Esophagus (tissue), 2 donors: Measurements from ENCODE around the gene ELAPOR2. TPM values are rescaled to one million over a fixed set of nuclear protein-coding genes. Genes with fewer than 3 reads are reported as not detected.

ENCODE experiments used
- H3K27ac ChIP-seq, 2 donors: one replicate each; pipeline ENCODE4 v1.5.1; 2013; ENCODE audit warnings: low read depth in 2 of 2, mild to moderate bottlenecking in 2 of 2, inconsistent platforms in 1 of 2, low read length in 1 of 2, moderate library complexity in 1 of 2
- H3K27me3 ChIP-seq, 2 donors: one replicate each; pipeline ENCODE4 v1.6.1; 2013; ENCODE audit warnings: low read length in 2 of 2, control low read depth in 1 of 2, mild to moderate bottlenecking in 1 of 2; ENCODE audit not compliant: insufficient read depth in 2 of 2, control insufficient read depth in 1 of 2
- H3K36me3 ChIP-seq, 2 donors: one replicate each; pipeline ENCODE4 v1.6.1; 2013; ENCODE audit warnings: low read length in 1 of 2; ENCODE audit not compliant: control insufficient read depth in 2 of 2, insufficient read depth in 2 of 2
- H3K4me1 ChIP-seq, 2 donors: one replicate each; pipeline ENCODE4 v1.6.1; 2013; ENCODE audit warnings: low read length in 1 of 2; ENCODE audit not compliant: control insufficient read depth in 2 of 2, insufficient read depth in 2 of 2
- H3K4me3 ChIP-seq, 2 donors: one replicate each; pipeline ENCODE4 v1.5.1; 2013; ENCODE audit warnings: low read length in 2 of 2, mild to moderate bottlenecking in 2 of 2, low read depth in 1 of 2, moderate library complexity in 1 of 2
- H3K9me3 ChIP-seq, 2 donors: one replicate each; pipeline ENCODE4 v1.6.1; 2013; ENCODE audit warnings: mild to moderate bottlenecking in 2 of 2, low read depth in 1 of 2, low read length in 1 of 2, moderate library complexity in 1 of 2; ENCODE audit not compliant: control insufficient read depth in 2 of 2, insufficient read depth in 1 of 2
- WGBS, 2 donors: extraction: QIAGEN DNeasy Blood & Tissue Kit; methylation state at CpG; one replicate each; pipeline ENCODE4 v1.1.7; 2013; 5-methylcytosine and 5-hydroxymethylcytosine counted together
- polyA plus RNA-seq, 2 donors: library from polyadenylated mRNA; stranded (reverse); fragments of 200-250 nt; gene quantifications; one replicate each; pipeline ENCODE4 v1.2.3, GENCODE V29; 2013
- donor health status: healthy with polysubstance abuse.
- donor health status: Bipolar disorder and iron deficiency.

ELAPOR2 gene
- polyA plus RNA-seq, 2 donors, result 0.86 to 1.8 TPM

DNA sequence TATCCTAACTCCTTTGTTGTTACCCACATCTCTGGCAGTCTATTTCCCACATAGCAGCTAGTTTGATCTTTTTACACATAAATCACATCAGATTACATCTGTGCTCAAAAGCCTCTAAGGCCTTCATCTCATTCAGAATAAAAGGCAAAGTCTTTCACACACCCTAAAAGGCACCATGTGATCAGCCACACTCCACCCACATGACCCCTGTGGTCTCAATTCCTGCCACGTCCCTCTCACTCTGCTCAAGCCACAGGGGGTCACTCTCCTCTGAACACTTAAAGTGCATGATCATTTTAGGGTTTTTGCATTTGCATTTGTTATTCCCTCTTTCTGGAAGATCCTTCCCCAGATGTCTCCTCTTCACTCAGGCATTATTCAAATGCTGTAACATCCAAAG lies 30.8 kb downstream of the ELAPOR2 start:
- Histone ChIP-seq H3K36me3 (no peaks in the 10 kb centered on the region), H3K9me3 (no peaks in the 10 kb centered on the region), H3K27ac (no peak overlapping the region), H3K4me1 (no peaks in the 10 kb centered on the region), H3K27me3 (no peaks in the 10 kb centered on the region), H3K4me3 (no peak overlapping the region)
- 49 to 55% methylated on average over 1 of the region's 1 CpG for WGBS, 2 donors

DNA sequence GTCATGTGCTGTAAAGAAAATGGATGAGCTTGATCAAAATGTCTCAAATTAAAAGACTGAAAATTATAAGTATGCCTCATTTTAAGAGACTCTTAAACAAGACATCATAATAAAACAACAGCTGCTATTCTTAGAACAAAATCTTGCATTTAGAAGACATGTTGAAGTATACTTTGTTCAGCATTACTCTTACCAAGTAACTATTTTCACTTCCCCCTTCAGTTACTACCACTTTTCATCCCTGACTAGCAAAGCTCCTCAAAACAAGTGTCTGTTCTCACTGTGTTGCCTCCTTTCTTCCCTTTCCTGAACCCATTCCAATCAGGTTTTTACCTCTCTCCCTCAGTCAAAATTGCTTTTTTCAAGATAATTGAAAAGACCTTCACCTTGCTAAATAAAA lies 31.6 kb downstream of the ELAPOR2 start:
- Histone ChIP-seq H3K4me1 (no peaks in the 10 kb centered on the region), H3K36me3 (no peaks in the 10 kb centered on the region), H3K27me3 (no peaks in the 10 kb centered on the region), H3K27ac (no peak overlapping the region), H3K9me3 (no peaks in the 10 kb centered on the region), H3K4me3 (no peak overlapping the region)

DNA sequence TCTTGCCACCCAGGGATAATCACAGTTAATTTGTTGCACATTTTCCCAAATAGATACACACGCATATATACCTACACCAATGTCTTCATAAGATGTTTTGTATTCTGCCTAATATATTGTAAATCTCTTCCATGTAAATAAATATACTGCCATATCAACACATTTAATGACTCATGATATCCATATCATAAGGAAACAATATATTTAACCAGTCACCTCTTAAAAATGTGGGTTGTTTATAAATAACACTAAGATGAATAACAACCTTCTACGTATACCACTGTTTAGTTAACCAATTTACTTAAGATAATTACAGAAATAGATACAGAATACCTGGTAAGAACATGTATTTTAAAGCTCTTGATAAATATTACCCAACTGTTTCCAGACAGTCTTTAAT lies 38.2 kb downstream of the ELAPOR2 start:
- H3K4me1 ChIP-seq, result no peaks in the 10 kb centered on the region
- H3K4me3 ChIP-seq, result no peak overlapping the region
- H3K36me3 ChIP-seq, result no peaks in the 10 kb centered on the region
- H3K27ac ChIP-seq, result no peak overlapping the region
- no peaks in the 10 kb centered on the region for H3K9me3 ChIP-seq
- 76 to 83% methylated on average over 2 of the region's 2 CpGs for WGBS, 2 donors
- no peaks in the 10 kb centered on the region for H3K27me3 ChIP-seq

DNA sequence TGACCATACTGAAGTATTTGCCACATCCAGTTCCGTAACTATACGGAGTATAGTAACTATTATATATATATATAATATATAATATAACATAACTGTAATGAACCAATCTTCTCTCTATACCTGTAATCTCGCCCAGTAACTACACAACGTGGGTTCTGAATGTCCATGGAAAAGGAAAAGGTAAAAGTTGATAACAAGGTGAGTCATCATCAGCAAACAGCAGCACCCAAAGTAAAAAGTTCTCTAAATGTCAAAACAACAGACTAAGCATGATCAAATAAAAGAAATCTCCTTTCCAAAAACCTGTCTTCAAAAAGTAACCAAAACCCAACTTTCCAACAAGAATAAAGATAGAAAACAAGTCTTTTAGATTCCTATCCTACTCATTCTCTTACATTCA lies 42.8 kb downstream of the ELAPOR2 start:
- no peaks in the 10 kb centered on the region for H3K27me3 ChIP-seq
- H3K27ac ChIP-seq, result no peak overlapping the region
- no peak overlapping the region for H3K4me3 ChIP-seq
- 72 to 81% methylated on average over 4 of the region's 4 CpGs for WGBS, 2 donors
- no peaks in the 10 kb centered on the region for H3K4me1 ChIP-seq
- H3K36me3 ChIP-seq, result no peaks in the 10 kb centered on the region
- no peaks in the 10 kb centered on the region for H3K9me3 ChIP-seq

DNA sequence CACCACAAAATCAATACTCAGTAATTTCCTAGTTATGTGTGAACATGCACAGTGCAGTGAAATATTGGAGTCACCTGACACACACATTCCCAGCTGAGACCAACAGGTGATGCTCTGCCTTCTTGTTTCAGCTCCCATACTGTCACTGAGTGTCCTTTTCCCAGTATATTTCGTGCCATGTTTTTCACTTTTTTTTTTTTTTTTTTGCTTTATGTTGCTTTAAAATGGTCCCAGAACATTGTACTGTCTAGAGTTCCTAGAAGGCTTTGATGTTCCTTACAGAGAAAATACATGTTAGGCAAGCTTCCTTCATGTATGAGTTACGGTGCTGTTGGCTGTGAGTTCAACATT lies 45.6 kb downstream of the ELAPOR2 start:
- WGBS, 2 donors, result 74 to 78% methylated on average over 2 of the region's 2 CpGs
- Histone ChIP-seq H3K27me3 (no peaks in the 10 kb centered on the region), H3K4me1 (no peaks in the 10 kb centered on the region), H3K27ac (no peak overlapping the region), H3K9me3 (no peaks in the 10 kb centered on the region), H3K4me3 (no peak overlapping the region), H3K36me3 (no peaks in the 10 kb centered on the region)

DNA sequence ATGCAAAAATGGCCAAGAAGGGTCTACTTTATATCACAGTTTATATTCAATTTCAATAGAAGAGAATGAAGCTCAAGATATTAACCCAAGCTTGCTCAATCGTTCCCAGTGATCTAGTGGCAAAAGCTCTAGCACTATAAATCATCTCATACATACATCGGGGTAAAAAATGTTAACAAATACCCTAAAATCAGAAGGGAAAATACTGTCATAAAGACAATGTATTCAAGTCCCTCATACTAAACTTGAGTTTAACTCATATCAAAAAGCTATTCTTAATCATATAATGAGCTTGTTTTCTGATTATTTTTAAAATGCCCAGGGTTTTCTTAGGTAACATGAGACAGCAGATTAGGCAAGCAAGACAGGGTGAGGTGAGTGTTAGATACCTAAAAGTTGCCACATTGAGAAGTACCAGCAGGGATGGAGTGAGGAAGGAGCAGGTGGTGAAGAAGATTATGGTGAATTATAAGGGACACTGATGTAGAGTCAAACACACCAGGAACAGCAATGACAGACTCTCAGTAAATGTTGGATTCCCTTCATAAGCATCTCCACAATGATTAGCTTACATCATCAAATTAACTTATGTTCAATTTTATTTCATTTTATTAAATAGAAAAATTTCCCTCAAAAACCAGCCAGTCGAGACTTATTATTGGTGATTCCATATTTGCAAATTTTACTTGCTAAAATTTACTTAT lies 46.2 kb downstream of the ELAPOR2 start:
- H3K4me3 ChIP-seq, result no peak overlapping the region
- no peaks in the 10 kb centered on the region for H3K9me3 ChIP-seq
- H3K4me1 ChIP-seq, result no peaks in the 10 kb centered on the region
- 77 to 79% methylated on average over 3 of the region's 3 CpGs for WGBS, 2 donors
- no peaks in the 10 kb centered on the region for H3K36me3 ChIP-seq
- no peak overlapping the region for H3K27ac ChIP-seq
- no peaks in the 10 kb centered on the region for H3K27me3 ChIP-seq

Other genes starting within 250 kb of the ELAPOR2 start
- 10 to 100 TPM; 18.9 to 37.6 TPM for gene DMTF1, start 92.8 kb upstream of the ELAPOR2 start, polyA plus RNA-seq
- 10 to 100 TPM; 11.5 to 12.9 TPM for gene TMEM243, start 160.1 kb upstream of the ELAPOR2 start, polyA plus RNA-seq